HG03108 (cell line): ENCODE results near the gene PCDHA5.
"Not testable (repeated sequence)": the region's sequence is repeated elsewhere in the genome, so short reads cannot be mapped to it uniquely, and the experiment has no call there.

Experiments
- ATAC-seq: cut with Tn5 transposase; IDR thresholded peaks from one replicate; pipeline ENCODE4 v1.9.1; 2021; ENCODE audit warnings: moderate library complexity; ENCODE audit not compliant: unreplicated experiment

PCDHA5 gene

DNA sequence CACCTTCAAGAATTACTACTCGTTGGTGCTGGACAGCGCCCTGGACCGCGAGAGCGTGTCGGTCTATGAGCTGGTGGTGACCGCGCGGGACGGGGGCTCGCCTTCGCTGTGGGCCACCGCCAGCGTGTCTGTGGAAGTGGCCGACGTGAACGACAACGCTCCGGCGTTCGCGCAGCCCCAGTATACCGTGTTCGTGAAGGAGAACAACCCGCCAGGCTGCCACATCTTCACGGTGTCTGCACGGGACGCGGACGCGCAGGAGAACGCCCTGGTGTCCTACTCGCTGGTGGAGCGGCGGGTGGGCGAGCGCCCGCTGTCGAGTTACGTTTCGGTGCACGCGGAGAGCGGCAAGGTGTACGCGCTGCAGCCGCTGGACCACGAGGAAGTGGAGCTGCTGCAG is 1.6 kb downstream of the PCDHA5 start:
- not testable (repeated sequence) for ATAC-seq

DNA sequence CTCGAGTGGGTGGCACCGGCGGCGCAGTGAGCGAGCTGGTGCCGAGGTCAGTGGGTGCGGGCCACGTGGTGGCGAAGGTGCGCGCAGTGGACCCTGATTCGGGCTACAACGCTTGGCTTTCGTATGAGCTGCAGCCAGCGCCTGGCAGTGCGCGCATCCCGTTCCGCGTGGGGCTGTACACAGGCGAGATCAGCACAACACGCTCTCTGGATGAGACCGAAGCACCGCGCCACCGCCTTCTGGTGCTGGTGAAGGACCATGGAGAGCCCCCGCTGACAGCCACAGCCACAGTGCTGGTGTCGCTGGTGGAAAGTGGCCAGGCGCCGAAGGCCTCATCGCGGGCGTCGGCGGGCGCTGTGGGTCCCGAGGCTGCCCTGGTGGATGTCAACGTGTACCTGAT is 2.1 kb downstream of the PCDHA5 start:
- ATAC-seq = no peak

DNA sequence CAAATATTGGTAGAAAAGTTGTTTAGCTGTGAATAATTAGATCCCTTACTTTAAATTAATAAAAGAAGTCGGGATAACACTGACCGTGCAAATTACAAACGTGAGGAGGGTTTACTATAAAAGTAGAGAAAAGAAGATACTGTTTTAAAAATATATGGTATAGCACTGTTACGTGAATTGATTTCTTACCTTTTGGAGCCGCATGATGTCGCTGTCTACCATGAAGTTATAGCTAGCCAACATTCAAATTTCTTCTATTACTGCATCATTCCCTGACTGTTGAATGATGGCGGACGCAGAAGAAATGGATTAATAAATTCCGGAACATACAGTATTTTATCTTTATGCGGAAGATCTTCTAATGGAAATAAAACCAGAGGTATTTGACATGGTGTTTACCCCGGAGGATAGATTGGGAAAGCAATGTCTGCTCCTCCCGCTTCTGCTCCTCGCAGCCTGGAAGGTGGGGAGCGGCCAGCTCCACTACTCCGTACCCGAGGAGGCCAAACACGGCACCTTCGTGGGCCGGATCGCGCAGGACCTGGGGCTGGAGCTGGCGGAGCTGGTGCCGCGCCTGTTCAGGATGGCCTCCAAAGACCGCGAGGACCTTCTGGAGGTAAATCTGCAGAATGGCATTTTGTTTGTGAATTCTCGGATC is 6.4 kb downstream of the PCDHA5 start, which contains the start of gene PCDHA6:
TSS of gene PCDHA6 (plus strand) at position 257 of the 658 bp plus-strand sequence. CDS start at position 389, 132 bp downstream.
- ATAC-seq = no peak

DNA sequence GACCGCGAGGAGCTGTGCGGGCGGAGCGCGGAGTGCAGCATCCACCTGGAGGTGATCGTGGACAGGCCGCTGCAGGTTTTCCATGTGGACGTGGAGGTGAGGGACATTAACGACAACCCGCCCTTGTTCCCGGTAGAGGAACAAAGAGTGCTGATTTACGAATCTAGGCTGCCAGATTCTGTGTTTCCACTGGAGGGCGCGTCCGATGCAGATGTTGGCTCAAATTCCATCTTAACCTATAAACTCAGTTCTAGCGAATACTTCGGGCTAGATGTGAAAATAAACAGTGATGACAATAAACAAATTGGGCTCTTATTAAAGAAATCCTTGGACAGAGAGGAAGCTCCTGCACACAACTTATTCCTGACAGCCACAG is 6.9 kb downstream of the PCDHA5 start:
- no peak for ATAC-seq

DNA sequence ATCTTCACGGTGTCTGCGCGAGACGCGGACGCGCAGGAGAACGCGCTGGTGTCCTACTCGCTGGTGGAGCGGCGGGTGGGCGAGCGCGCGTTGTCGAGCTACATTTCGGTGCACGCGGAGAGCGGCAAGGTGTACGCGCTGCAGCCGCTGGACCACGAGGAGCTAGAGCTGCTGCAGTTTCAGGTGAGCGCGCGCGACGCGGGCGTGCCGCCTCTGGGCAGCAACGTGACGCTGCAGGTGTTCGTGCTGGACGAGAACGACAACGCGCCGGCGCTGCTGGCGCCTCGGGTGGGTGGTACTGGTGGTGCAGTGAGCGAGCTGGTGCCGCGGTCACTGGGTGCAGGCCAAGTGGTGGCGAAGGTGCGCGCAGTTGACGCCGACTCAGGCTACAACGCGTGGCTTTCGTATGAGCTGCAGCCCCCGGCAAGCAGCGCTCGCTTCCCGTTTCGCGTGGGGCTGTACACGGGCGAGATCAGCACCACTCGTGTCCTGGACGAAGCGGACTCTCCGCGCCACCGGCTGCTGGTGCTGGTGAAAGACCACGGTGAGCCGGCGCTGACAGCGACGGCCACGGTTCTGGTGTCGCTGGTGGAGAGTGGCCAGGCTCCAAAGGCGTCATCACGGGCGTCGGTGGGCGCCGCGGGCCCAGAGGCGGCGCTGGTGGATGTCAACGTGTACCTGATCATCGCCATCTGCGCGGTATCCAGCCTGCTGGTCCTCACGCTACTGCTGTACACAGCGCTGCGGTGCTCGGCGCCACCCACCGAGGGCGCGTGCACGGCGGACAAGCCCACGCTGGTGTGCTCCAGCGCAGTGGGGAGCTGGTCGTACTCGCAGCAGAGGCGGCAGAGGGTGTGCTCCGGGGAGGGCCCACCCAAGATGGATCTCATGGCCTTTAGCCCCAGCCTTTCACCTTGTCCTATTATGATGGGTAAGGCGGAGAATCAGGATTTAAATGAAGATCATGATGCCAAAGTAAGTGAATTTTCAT is 8.4 kb downstream of the PCDHA5 start:
- not testable (repeated sequence) for ATAC-seq

DNA sequence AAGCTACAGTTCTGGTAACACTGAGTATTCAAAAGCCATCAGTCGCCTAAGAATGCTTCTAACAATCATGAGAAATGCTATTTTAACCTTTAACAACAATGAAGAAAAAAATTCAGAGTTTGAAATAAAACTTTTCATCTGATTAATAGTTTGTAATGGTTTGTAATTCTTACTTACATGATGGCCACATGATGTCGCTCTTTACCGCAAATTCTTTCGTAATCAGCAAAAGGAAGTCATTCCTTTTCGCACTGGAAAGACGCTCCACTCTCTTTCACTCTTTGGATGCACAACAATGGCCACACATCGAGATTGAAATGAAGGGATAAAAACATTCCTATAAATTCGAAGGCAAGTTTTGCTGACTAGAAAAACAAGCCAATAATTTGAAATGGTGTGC is 12.6 kb downstream of the PCDHA5 start, which contains the start of gene PCDHA7:
TSS of gene PCDHA7 (plus strand) at position 277 of the 400 bp plus-strand sequence. CDS start at position 392, 115 bp downstream.
- ATAC-seq = no peak

DNA sequence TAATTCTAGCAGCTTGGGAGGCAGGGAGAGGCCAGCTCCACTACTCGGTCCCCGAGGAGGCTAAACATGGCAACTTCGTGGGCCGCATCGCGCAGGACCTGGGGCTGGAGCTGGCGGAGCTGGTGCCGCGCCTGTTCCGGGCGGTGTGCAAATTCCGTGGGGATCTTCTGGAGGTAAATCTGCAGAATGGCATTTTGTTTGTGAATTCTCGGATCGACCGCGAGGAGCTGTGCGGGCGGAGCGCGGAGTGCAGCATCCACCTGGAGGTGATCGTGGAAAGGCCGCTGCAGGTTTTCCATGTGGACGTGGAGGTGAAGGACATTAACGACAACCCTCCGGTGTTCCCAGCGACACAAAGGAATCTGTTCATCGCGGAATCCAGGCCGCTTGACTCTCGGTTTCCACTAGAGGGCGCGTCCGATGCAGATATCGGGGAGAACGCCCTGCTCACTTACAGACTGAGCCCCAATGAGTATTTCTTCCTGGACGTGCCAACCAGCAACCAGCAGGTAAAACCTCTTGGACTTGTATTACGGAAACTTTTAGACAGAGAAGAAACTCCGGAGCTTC is 13.1 kb downstream of the PCDHA5 start:
- not testable (repeated sequence) for ATAC-seq

DNA sequence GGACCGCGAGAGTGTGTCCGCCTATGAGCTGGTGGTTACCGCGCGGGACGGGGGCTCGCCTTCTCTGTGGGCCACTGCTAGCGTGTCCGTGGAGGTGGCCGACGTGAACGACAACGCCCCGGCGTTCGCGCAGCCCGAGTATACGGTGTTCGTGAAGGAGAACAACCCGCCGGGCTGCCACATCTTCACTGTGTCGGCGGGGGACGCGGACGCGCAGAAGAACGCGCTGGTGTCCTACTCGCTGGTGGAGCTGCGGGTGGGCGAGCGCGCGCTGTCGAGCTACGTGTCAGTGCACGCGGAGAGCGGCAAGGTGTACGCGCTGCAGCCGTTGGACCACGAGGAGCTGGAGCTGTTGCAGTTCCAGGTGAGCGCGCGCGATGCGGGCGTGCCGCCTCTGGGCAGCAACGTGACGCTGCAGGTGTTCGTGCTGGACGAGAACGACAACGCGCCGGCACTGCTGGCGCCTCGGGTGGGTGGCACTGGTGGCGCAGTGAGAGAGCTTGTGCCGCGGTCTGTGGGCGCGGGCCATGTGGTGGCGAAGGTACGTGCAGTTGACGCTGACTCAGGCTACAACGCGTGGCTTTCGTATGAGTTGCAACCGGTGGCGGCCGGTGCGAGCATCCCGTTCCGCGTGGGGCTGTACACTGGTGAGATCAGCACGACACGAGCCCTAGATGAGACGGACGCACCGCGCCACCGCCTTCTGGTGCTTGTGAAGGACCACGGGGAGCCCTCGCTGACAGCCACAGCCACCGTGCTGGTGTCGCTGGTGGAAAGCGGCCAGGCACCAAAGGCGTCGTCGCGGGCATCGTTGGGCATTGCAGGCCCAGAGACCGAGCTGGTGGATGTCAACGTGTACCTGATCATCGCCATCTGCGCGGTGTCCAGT is 14.5 kb downstream of the PCDHA5 start:
- no peak for ATAC-seq

DNA sequence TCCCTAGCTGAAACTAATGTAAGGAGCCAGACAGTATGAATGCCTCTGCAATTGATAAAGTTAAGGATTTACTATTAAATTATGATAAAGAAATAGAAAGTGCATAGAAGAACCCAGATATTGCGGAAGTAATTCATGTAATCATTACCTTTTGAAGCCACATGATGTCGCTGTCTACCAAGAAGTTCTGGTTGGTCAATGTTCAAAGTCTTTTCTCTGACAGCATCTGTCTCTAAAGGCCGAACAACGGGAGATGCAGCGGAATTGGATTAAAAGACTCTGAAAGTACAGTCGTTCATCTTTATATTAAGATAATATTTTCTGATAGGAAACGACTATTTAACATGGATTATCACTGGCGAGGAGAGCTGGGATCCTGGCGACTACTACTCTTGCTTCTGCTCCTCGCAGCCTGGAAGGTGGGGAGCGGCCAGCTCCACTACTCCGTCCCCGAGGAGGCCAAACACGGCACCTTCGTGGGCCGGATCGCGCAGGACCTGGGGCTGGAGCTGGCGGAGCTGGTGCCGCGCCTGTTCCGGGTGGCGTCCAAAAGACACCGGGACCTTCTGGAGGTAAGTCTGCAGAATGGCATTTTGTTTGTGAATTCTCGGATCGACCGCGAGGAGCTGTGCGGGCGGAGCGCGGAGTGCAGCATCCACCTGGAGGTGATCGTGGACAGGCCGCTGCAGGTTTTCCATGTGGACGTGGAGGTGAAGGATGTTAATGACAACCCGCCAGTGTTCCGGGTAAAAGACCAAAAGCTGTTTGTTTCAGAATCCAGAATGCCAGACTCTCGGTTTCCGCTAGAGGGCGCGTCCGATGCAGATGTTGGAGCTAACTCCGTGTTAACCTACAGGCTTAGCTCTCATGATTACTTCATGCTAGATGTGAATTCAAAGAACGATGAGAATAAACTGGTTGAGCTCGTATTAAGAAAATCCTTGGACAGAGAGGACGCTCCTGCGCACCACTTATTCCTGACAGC is 19.9 kb downstream of the PCDHA5 start, which contains the start of gene PCDHA8:
TSS of gene PCDHA8 (plus strand) at position 210 of the 985 bp plus-strand sequence. CDS start at position 345, 135 bp downstream.
- ATAC-seq = no peak

DNA sequence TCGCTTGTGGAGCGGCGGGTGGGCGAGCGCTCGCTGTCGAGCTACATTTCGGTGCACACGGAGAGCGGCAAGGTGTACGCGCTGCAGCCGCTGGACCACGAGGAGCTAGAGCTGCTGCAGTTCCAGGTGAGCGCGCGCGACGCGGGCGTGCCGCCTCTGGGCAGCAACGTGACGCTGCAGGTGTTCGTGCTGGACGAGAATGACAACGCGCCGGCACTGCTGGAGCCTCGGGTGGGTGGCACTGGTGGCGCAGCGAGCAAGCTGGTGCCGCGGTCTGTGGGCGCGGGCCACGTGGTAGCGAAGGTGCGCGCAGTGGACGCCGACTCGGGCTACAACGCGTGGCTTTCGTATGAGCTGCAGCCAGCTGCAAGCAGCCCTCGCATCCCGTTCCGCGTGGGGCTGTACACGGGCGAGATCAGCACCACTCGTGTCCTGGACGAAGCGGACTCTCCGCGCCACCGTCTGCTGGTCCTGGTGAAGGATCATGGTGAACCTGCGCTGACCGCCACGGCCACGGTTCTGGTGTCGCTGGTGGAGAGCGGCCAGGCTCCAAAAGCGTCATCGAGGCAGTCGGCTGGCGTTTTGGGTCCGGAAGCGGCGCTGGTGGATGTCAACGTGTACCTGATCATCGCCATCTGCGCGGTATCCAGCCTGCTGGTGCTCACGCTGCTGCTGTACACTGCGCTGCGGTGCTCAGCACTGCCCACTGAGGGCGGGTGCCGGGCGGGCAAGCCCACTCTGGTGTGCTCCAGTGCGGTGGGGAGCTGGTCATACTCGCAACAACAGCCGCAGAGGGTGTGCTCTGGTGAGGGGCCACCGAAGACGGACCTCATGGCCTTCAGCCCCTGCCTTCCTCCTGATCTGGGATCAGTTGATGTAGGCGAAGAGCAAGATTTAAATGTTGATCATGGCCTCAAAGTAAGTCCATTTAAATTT is 21.7 kb downstream of the PCDHA5 start:
- no peak for ATAC-seq

DNA sequence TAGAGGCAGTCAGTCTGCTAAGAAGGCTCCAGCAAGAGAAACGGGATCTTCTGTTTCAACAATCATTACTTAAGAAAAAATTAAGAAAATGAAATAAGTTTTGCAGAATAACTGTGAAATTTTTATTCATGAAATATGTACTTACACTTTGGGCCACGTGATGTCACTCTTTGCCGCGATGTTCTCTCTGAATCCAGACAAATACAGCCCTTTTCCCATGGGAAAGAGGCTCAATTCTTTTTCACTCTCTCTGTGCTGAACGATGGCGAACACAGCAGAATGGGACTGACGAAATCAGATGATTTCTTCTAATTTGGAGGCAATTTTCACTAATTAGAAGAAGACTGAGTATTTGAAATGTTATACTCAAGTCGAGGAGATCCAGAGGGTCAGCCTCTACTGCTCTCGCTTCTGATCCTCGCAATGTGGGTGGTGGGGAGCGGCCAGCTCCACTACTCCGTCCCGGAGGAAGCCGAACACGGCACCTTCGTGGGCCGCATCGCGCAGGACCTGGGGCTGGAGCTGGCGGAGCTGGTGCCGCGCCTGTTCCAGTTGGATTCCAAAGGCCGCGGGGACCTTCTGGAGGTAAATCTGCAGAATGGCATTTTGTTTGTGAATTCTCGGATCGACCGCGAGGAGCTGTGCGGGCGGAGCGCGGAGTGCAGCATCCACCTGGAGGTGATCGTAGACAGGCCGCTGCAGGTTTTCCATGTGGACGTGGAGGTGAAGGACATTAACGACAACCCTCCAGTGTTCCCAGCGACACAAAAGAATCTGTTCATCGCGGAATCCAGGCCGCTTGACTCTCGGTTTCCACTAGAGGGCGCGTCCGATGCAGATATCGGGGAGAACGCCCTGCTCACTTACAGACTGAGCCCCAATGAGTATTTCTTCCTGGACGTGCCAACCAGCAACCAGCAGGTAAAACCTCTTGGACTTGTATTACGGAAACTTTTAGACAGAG is 27.0 kb downstream of the PCDHA5 start, which contains the start of gene PCDHA9:
TSS of gene PCDHA9 (plus strand) at position 244 of the 964 bp plus-strand sequence. CDS start at position 358, 114 bp downstream.
- not testable (repeated sequence) for ATAC-seq

DNA sequence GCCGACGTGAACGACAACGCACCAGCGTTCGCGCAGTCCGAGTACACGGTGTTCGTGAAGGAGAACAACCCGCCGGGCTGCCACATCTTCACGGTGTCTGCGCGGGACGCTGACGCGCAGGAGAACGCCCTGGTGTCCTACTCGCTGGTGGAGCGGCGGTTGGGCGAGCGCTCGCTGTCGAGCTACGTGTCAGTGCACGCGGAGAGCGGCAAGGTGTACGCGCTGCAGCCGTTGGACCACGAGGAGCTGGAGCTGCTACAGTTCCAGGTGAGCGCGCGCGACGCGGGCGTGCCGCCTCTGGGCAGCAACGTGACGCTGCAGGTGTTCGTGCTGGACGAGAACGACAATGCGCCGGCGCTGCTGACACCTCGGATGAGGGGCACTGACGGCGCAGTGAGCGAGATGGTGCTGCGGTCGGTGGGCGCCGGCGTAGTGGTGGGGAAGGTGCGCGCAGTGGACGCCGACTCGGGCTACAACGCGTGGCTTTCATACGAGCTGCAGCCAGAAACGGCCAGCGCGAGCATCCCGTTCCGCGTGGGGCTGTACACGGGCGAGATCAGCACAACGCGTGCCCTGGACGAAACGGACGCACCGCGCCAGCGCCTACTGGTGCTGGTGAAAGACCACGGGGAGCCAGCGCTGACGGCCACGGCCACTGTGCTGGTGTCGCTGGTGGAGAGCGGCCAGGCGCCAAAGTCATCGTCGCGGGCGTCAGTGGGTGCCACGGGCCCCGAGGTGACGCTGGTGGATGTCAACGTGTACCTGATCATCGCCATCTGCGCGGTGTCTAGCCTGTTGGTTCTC is 28.6 kb downstream of the PCDHA5 start:
- not testable (repeated sequence) for ATAC-seq

DNA sequence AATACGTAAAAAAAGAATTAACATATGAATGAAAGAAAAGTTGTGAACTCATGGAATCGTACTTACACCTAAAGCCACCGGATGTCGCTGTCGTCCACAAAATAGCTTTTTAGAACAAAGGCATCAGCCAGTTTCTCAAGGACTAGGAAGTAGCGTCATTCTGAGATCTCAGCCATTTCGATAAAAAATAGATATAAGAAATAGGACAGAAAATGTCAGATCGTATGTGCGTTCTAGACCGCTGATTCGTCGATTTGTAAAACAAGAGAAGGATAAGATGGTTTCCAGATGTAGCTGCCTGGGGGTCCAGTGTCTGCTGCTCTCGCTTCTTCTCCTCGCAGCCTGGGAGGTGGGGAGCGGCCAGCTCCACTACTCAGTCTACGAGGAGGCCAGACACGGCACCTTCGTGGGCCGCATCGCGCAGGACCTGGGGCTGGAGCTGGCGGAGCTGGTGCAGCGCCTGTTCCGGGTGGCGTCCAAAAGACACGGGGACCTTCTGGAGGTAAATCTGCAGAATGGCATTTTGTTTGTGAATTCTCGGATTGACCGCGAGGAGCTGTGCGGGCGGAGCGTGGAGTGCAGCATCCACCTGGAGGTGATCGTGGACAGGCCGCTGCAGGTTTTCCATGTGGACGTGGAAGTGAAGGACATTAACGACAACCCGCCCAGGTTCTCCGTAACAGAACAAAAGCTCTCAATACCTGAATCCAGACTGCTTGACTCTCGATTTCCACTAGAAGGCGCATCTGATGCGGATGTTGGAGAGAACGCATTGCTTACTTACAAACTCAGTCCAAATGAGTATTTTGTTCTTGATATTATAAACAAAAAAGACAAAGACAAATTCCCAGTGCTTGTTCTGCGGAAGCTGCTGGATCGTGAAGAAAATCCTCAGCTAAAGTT is 34.6 kb downstream of the PCDHA5 start, which contains the start of gene PCDHA10:
TSS of gene PCDHA10 (plus strand) at position 126 of the 903 bp plus-strand sequence. CDS start at position 278, 152 bp downstream.
- no peak for ATAC-seq

DNA sequence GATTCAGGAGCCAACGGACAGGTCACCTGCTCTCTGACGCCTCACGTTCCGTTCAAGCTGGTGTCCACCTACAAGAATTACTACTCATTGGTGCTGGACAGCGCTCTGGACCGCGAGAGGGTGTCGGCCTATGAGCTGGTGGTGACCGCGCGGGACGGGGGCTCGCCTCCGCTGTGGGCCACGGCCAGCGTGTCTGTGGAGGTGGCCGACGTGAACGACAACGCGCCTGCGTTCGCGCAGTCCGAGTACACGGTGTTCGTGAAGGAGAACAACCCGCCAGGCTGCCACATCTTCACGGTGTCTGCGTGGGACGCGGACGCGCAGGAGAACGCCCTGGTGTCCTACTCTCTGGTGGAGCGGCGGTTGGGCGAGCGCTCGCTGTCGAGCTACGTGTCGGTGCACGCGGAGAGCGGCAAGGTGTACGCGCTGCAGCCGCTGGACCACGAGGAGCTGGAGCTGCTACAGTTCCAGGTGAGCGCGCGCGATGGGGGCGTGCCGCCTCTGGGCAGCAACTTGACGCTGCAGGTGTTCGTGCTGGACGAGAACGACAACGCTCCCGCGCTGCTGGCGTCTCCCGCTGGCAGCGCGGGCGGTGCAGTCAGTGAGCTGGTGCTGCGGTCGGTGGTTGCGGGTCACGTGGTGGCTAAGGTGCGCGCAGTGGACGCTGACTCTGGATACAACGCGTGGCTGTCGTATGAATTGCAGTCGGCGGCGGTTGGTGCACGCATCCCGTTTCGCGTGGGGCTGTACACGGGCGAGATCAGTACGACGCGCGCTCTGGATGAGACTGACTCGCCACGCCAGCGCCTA is 36.0 kb downstream of the PCDHA5 start:
- ATAC-seq = no peak
